HepG2 (cell line): Measurements from ENCODE around the gene CYP11A1.

Source experiments
- ATF1 ChIP-seq: IDR thresholded peaks from 2 replicates; pipeline ENCODE4 v1.6.1; 2016; ENCODE audit warnings: mild to moderate bottlenecking, control low read depth
- ATRX ChIP-seq: sonication (generic); formaldehyde crosslinking; IDR thresholded peaks from 2 replicates; pipeline ENCODE4 v1.4.0; 2020; ENCODE audit warnings: missing genetic modification reagents, borderline replicate concordance
- FOSL1 ChIP-seq: sonication (generic); formaldehyde crosslinking; IDR thresholded peaks from 2 replicates; pipeline ENCODE4 v1.9.0; 2021; ENCODE audit warnings: missing genetic modification reagents, borderline replicate concordance
- MAFF ChIP-seq: IDR thresholded peaks from 2 replicates; pipeline ENCODE4 v1.6.1; 2011; ENCODE audit warnings: low read depth, low read length, improper control_type of control experiment
- NCOA1 ChIP-seq: sonication (generic); formaldehyde crosslinking; IDR thresholded peaks from 2 replicates; pipeline ENCODE4 v1.9.0; 2021; ENCODE audit warnings: missing genetic modification reagents
- RBAK ChIP-seq: sonication (generic); formaldehyde crosslinking; IDR thresholded peaks from 2 replicates; pipeline ENCODE4 v1.5.1; 2020; ENCODE audit warnings: mild to moderate bottlenecking, missing genetic modification reagents
- THYN1 ChIP-seq: sonication (generic); formaldehyde crosslinking; IDR thresholded peaks from 2 replicates; pipeline ENCODE4 v1.8.1; 2023; ENCODE audit warnings: low read depth, mild to moderate bottlenecking, moderate library complexity, missing genetic modification reagents, borderline replicate concordance
- TF ChIP-seq, protein P1 (sequence below): sonication (generic); formaldehyde crosslinking; IDR thresholded peaks from 2 replicates; pipeline ENCODE4 v1.8.1; 2023; ENCODE audit warnings: mild to moderate bottlenecking, inconsistent platforms, moderate library complexity, missing genetic modification reagents, borderline replicate concordance
- TF ChIP-seq, protein P2 (sequence below): sonication (generic); formaldehyde crosslinking; IDR thresholded peaks from 2 replicates; pipeline ENCODE4 v1.5.1; 2020; ENCODE audit warnings: mild to moderate bottlenecking, missing genetic modification reagents, moderate library complexity
- TF ChIP-seq, protein P3 (sequence below): IDR thresholded peaks from 2 replicates; pipeline ENCODE4 v1.6.1; 2016; ENCODE audit warnings: low read depth, borderline replicate concordance
- TF ChIP-seq, protein P4 (sequence below): sonication (generic); formaldehyde crosslinking; IDR thresholded peaks from 2 replicates; pipeline ENCODE4 v1.5.0; 2020; ENCODE audit warnings: mild to moderate bottlenecking, missing genetic modification reagents, moderate library complexity
- TF ChIP-seq, protein P5 (sequence below): sonication (generic); formaldehyde crosslinking; IDR thresholded peaks from 2 replicates; pipeline ENCODE4 v1.9.0; 2022; ENCODE audit warnings: missing genetic modification reagents, mild to moderate bottlenecking, borderline replicate concordance

DNA sequence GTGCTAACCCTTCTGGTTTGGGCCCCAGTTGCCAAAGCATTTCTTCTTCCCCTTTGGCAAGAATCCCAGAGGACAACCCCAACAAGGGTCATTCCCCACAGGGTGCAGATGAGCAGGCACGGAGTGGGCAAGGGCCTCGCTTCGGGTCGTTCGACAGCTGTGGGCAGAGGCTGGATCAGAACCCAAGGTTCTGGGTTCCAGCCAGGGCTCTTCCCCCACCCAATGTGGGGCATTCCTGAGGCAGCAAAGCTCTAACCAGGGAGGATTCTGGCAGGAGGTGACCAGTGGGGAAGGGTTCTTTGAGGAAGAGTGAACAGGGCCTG, 48.3 kb downstream of the CYP11A1 start:
- TF ChIP-seq THYN1 (CRISPR knock-in tag) (no peak), FOSL1 (CRISPR knock-in tag) (no peak), MAFF (no peak), NCOA1 (CRISPR knock-in tag) (no peak), ATF1 (CRISPR knock-in tag) (no peak), ATRX (no peak), RBAK (no peak)
- TF ChIP-seq, protein P1, sequence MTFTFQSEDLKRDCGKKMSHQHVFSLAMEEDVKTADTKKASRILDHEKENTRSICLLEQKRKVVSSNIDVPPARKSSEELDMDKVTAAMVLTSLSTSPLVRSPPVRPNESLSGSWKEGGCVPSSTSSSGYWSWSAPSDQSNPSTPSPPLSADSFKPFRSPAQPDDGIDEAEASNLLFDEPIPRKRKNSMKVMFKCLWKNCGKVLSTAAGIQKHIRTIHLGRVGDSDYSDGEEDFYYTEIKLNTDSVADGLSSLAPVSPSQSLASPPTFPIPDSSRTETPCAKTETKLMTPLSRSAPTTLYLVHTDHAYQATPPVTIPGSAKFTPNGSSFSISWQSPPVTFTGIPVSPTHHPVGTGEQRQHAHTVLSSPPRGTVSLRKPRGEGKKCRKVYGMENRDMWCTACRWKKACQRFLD (CRISPR knock-in tag): no peak
- TF ChIP-seq, protein P2, sequence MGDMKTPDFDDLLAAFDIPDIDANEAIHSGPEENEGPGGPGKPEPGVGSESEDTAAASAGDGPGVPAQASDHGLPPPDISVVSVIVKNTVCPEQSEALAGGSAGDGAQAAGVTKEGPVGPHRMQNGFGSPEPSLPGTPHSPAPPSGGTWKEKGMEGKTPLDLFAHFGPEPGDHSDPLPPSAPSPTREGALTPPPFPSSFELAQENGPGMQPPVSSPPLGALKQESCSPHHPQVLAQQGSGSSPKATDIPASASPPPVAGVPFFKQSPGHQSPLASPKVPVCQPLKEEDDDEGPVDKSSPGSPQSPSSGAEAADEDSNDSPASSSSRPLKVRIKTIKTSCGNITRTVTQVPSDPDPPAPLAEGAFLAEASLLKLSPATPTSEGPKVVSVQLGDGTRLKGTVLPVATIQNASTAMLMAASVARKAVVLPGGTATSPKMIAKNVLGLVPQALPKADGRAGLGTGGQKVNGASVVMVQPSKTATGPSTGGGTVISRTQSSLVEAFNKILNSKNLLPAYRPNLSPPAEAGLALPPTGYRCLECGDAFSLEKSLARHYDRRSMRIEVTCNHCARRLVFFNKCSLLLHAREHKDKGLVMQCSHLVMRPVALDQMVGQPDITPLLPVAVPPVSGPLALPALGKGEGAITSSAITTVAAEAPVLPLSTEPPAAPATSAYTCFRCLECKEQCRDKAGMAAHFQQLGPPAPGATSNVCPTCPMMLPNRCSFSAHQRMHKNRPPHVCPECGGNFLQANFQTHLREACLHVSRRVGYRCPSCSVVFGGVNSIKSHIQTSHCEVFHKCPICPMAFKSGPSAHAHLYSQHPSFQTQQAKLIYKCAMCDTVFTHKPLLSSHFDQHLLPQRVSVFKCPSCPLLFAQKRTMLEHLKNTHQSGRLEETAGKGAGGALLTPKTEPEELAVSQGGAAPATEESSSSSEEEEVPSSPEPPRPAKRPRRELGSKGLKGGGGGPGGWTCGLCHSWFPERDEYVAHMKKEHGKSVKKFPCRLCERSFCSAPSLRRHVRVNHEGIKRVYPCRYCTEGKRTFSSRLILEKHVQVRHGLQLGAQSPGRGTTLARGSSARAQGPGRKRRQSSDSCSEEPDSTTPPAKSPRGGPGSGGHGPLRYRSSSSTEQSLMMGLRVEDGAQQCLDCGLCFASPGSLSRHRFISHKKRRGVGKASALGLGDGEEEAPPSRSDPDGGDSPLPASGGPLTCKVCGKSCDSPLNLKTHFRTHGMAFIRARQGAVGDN (CRISPR knock-in tag): no peak
- TF ChIP-seq, protein P3, sequence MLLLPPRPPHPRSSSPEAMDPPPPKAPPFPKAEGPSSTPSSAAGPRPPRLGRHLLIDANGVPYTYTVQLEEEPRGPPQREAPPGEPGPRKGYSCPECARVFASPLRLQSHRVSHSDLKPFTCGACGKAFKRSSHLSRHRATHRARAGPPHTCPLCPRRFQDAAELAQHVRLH (CRISPR knock-in tag): no peak
- TF ChIP-seq, protein P4, sequence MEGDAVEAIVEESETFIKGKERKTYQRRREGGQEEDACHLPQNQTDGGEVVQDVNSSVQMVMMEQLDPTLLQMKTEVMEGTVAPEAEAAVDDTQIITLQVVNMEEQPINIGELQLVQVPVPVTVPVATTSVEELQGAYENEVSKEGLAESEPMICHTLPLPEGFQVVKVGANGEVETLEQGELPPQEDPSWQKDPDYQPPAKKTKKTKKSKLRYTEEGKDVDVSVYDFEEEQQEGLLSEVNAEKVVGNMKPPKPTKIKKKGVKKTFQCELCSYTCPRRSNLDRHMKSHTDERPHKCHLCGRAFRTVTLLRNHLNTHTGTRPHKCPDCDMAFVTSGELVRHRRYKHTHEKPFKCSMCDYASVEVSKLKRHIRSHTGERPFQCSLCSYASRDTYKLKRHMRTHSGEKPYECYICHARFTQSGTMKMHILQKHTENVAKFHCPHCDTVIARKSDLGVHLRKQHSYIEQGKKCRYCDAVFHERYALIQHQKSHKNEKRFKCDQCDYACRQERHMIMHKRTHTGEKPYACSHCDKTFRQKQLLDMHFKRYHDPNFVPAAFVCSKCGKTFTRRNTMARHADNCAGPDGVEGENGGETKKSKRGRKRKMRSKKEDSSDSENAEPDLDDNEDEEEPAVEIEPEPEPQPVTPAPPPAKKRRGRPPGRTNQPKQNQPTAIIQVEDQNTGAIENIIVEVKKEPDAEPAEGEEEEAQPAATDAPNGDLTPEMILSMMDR (CRISPR knock-in tag): no peak
- TF ChIP-seq, protein P5, sequence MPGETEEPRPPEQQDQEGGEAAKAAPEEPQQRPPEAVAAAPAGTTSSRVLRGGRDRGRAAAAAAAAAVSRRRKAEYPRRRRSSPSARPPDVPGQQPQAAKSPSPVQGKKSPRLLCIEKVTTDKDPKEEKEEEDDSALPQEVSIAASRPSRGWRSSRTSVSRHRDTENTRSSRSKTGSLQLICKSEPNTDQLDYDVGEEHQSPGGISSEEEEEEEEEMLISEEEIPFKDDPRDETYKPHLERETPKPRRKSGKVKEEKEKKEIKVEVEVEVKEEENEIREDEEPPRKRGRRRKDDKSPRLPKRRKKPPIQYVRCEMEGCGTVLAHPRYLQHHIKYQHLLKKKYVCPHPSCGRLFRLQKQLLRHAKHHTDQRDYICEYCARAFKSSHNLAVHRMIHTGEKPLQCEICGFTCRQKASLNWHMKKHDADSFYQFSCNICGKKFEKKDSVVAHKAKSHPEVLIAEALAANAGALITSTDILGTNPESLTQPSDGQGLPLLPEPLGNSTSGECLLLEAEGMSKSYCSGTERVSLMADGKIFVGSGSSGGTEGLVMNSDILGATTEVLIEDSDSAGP (CRISPR knock-in tag): no peak
